Smooth muscle cell (in vitro differentiated cells): ENCODE results near the gene CALN1. TPM values are rescaled to one million over a fixed set of nuclear protein-coding genes. Genes with fewer than 3 reads are reported as not detected.

ENCODE experiments used
- DNase-seq: peaks from one replicate; lab custom pipeline; 2025; ENCODE audit not compliant: unreplicated experiment; lab: John Stamatoyannopoulos, UW
- H2AFZ ChIP-seq: fragments of 200-600 bp; sonication (generic); 2 replicates; pipeline ENCODE4 v1.6.0; 2016; ENCODE audit warnings: antibody characterized with exemption, low read depth, mild to moderate bottlenecking
- H3F3A ChIP-seq: fragments of 200-600 bp; sonication (generic); 2 replicates; pipeline ENCODE4 v1.6.0; 2017; ENCODE audit warnings: antibody characterized with exemption, low read depth
- H3K27ac ChIP-seq: fragments of 200-600 bp; sonication (generic); 2 replicates; pipeline ENCODE4 v1.5.1; 2016; ENCODE audit warnings: low read depth, mild to moderate bottlenecking
- H3K27me3 ChIP-seq: fragments of 200-600 bp; sonication (generic); 2 replicates; pipeline ENCODE4 v1.6.1; 2016; ENCODE audit warnings: low read depth, mild to moderate bottlenecking
- H3K36me3 ChIP-seq: fragments of 200-600 bp; sonication (generic); 2 replicates; pipeline ENCODE4 v1.5.1; 2016; ENCODE audit warnings: low read depth
- H3K4me1 ChIP-seq: fragments of 200-600 bp; sonication (generic); 2 replicates; pipeline ENCODE4 v1.5.1; 2016; ENCODE audit warnings: low read depth
- H3K4me2 ChIP-seq: fragments of 200-600 bp; sonication (generic); 2 replicates; pipeline ENCODE4 v1.6.0; 2016; ENCODE audit warnings: mild to moderate bottlenecking
- H3K4me3 ChIP-seq: fragments of 200-600 bp; sonication (generic); 2 replicates; pipeline ENCODE4 v1.5.1; 2016; ENCODE audit warnings: mild to moderate bottlenecking
- H3K79me2 ChIP-seq: fragments of 200-600 bp; sonication (generic); 2 replicates; pipeline ENCODE4 v1.6.0; 2016; ENCODE audit warnings: low read depth, mild to moderate bottlenecking
- H3K9ac ChIP-seq: fragments of 200-600 bp; sonication (generic); 2 replicates; pipeline ENCODE4 v1.6.0; 2016; ENCODE audit warnings: low read depth
- H3K9me3 ChIP-seq: fragments of 200-600 bp; sonication (generic); replicated peaks from 2 replicates; pipeline ENCODE4 v1.5.1; 2016; ENCODE audit warnings: low read depth
- H4K20me1 ChIP-seq: fragments of 200-600 bp; sonication (generic); 2 replicates; pipeline ENCODE4 v1.6.0; 2016; ENCODE audit warnings: low read depth
- CTCF ChIP-seq: fragments of 200-600 bp; sonication (generic); IDR thresholded peaks from 2 replicates; pipeline ENCODE4 v1.5.1; 2017; ENCODE audit warnings: borderline replicate concordance, mild to moderate bottlenecking, antibody characterized with exemption; ENCODE audit not compliant: insufficient read depth, poor library complexity, severe bottlenecking
- WGBS: methylation state at CpG from one replicate; pipeline ENCODE4 v1.1.7; 2016; ENCODE audit warnings: low lambda C conversion rate; 5-methylcytosine and 5-hydroxymethylcytosine counted together
- polyA plus RNA-seq: library from polyadenylated mRNA; unstranded; fragments of >200 nt; fragmentation: Nextera tagmentation; extraction: Ambion mirVana; gene quantifications from 2 replicates; pipeline ENCODE4 v1.2.1, GENCODE V29; 2016
- total RNA-seq: library from RNA; depleted of rRNA; stranded (reverse); fragments of >200 nt; gene quantifications from 2 replicates; pipeline ENCODE4 v1.2.3, GENCODE V29; 2014

The CALN1 gene
- total and polyA plus RNA-seq, 2 experiments from 2014 or later = not detected

- H4K20me1 ChIP-seq = no peaks in the 10 kb centered on the region
- no peaks in the 10 kb centered on the region for H3K9me3 ChIP-seq
- no peak overlapping the region for H2AFZ ChIP-seq
- H3K79me2 ChIP-seq = no peaks in the 10 kb centered on the region
- no peaks in the 10 kb centered on the region for H3K36me3 ChIP-seq
- WGBS = 96% methylated on average over 7 of the region's 7 CpGs
- no peak overlapping the region for H3K9ac ChIP-seq
- no peaks in the 10 kb centered on the region for H3F3A ChIP-seq
- no peak overlapping the region for H3K27ac ChIP-seq
- no peak overlapping the region for H3K4me3 ChIP-seq
- no peak for DNase-seq
- no peak for TF ChIP-seq CTCF
- H3K27me3 ChIP-seq = no peaks in the 10 kb centered on the region
- no peaks in the 10 kb centered on the region for H3K4me1 ChIP-seq
- no peak overlapping the region for H3K4me2 ChIP-seq
These were observed 422.0 kb downstream of the CALN1 start for GRCh38 chr7:71990138-71990462.

- Histone ChIP-seq H3K36me3 (no peaks in the 10 kb centered on the region), H2AFZ (no peak overlapping the region), H3K27me3 (peaks cover 4% of the 10 kb centered on the region), H3K9ac (no peak overlapping the region), H3K27ac (no peak overlapping the region), H3K9me3 (no peaks in the 10 kb centered on the region), H4K20me1 (no peaks in the 10 kb centered on the region), H3K4me1 (no peaks in the 10 kb centered on the region), H3K79me2 (no peaks in the 10 kb centered on the region), H3K4me3 (no peak overlapping the region), H3F3A (no peaks in the 10 kb centered on the region), H3K4me2 (no peak overlapping the region)
- no peak for DNase-seq
- no peak for TF ChIP-seq CTCF
- WGBS = 96% methylated on average over 7 of the region's 7 CpGs
These were observed 423.9 kb downstream of the CALN1 start for GRCh38 chr7:71988201-71988600.

GRCh38 chr7:71987200-71987767, 424.9 kb downstream of the CALN1 start:
- Histone ChIP-seq H3K4me1 (no peaks in the 10 kb centered on the region), H3K27me3 (peaks cover 4% of the 10 kb centered on the region), H3K9me3 (no peaks in the 10 kb centered on the region), H4K20me1 (no peaks in the 10 kb centered on the region), H3K4me3 (no peak overlapping the region), H3K4me2 (no peak overlapping the region), H3K9ac (no peak overlapping the region), H3K36me3 (no peaks in the 10 kb centered on the region), H3K79me2 (no peaks in the 10 kb centered on the region), H2AFZ (no peak overlapping the region), H3F3A (no peaks in the 10 kb centered on the region), H3K27ac (no peak overlapping the region)
- no peak for DNase-seq
- WGBS = 93% methylated on average over 8 of the region's 8 CpGs
- TF ChIP-seq CTCF = no peak

GRCh38 chr7:71984348-71984747, 427.8 kb downstream of the CALN1 start:
- no peak for TF ChIP-seq CTCF
- Histone ChIP-seq H3K4me3 (no peak overlapping the region), H3K9me3 (no peaks in the 10 kb centered on the region)

More at GRCh38 chr7:71984348-71984747, 427.8 kb downstream of the CALN1 start:
- DNase-seq = no peak
- H3K4me2 ChIP-seq = no peak overlapping the region
- H3K36me3 ChIP-seq = no peaks in the 10 kb centered on the region
- no peaks in the 10 kb centered on the region for H3K4me1 ChIP-seq
- no peaks in the 10 kb centered on the region for H3F3A ChIP-seq
- H3K27ac ChIP-seq = no peak overlapping the region
- no peak overlapping the region for H2AFZ ChIP-seq
- H3K9ac ChIP-seq = no peak overlapping the region
- 90% methylated on average over 2 of the region's 2 CpGs for WGBS
- H3K27me3 ChIP-seq = peaks cover 9% of the 10 kb centered on the region
- no peaks in the 10 kb centered on the region for H3K79me2 ChIP-seq
- H4K20me1 ChIP-seq = no peaks in the 10 kb centered on the region
